NCI-H2107 (cell line): ENCODE results near the gene KRTCAP2.
"Not testable (repeated sequence)": the region's sequence is repeated elsewhere in the genome, so short reads cannot be mapped to it uniquely, and the experiment has no call there.

Experiments used
- DNase-seq: peaks from one replicate; lab custom pipeline; 2025; lab: John Stamatoyannopoulos, UW

The KRTCAP2 gene

DNA sequence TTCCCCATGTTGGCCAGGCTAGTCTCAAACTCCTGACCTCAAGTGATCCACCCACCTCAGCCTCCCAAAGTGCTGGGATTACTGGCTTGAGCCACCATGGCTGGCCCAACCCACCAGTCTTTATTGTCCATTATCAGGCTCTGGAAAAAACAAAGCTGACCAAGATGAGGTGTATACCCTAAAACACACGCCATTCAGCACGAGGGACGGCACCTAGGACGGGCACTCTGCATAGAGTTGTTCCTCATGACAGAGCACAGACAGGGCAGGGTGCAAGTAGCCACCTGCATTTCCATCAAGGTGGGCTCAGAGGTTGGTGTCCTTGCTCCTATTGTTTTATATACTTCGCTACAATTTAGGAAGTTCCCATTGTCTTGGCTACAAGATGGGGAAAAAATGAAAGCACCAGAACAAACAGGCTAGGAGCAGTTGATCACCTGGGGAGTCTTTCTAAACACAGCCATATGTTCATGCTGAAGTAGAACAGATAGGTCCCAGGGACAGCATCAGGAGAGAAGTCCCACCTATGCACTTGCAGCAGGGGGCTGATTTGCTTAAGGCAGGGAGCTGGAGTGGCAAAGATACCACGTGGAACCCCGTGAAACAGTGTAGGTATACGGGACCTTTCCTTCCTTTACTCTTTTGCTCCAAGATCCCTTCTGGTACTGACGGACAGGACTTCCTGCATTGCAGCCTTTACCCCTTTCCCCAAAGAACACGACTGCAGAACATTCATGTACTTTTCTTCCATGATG is 4.5 kb downstream of the KRTCAP2 start:
- DNase-seq, result no peak

DNA sequence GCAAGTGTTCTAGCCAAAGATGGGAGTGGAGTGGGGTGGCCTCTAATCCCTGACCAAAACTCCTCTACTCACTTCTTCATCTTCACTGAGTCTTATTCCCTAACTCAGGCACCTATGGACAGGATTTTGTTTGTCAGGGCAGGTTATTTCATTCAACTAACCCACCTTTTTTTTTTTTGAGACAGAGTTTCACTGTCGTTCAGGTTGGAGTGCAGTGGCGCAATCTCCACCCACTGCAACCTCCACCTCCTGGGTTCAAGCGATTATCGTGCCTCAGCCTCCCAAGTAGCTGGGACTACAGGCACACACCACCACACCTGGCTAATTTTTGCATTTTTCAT is 5.0 kb downstream of the KRTCAP2 start:
- not testable (repeated sequence) for DNase-seq

GRCh38 chr1:155167166-155168104 is 5.7 kb downstream of the KRTCAP2 start:
- DNase-seq, result peak; percentile 92

- DNase-seq, result no peak
Measured at GRCh38 chr1:155166471-155167165, 6.5 kb downstream of the KRTCAP2 start.

DNA sequence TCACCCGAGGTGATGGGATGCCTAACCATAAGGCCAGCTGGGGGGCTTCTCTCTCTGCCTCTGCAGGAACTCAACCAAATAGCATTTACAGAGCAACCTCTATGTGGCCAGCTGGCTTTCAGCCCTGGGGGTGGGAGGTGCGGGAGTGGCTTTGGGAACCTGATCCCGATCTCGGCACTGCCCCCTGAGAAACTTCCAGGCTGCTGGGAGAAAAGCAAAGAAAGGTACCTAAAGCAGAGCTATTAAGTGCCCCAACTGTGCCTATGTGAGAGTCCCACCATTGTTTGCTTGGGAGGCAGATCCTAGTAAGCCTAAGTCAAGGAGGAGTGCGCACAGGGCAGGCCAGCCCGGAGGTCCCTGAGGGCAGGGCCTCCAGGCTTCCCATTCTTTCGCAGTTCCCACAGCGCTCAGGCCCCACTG is 7.0 kb downstream of the KRTCAP2 start:
- no peak for DNase-seq

GRCh38 chr1:155164625-155165024 is 8.5 kb downstream of the KRTCAP2 start:
- DNase-seq, result not testable (repeated sequence)

DNA sequence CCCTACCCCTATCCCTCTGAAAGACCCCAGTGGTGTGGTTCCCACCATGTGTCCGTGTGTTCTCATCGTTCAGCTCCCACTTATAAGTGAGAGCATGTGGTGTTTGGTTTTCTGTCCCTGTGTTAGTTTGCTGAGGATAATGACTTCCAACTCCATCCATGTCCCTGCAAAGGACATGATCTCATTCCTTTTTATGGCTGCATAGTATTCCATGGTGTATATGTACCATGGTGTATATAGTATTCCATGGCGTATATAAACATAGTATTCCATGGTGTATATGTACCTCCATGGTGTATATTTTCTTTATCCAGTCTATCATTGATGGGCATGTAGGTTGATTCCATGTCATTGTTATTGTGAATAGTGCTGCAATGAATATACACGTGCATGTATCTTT is 9.3 kb downstream of the KRTCAP2 start:
- DNase-seq, result not testable (repeated sequence)

DNA sequence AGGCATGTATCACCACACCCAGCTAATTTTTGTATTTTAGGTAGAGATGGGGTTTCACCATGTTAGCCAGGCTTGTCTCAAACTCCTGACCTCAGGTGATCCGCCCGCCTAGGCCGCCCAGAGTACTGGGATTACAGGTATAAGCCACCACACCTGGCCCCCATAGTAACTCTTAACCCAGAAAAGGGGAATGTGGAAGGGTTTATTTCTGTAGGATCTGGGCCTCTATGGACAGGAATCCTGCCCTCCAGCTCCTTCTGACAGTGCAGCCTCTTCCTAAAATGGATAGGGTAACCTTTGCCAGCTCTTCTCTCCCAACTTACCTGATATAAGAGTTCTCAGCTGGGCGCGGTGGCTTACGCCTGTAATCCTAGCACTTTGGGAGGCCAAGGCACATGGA is 10.5 kb downstream of the KRTCAP2 start:
- not testable (repeated sequence) for DNase-seq

DNA sequence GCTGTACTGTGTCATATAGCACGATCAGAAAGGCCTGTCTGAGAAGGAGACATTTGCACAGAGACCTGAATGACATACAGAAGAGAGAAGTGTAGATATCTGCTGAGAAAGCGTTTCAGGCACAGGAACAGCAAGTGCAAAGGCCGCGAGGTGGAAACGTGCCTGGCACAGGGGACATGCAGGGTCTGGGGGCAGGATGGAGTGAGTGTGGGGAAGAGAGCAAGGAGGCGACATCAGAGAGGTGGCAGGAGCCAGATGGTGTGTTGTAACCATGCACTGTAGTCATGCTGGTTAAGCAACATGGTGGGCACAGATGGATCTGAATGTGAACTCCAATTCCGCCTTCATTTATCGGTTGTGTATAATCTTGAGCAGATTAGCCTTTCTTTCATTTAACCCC is 13.0 kb downstream of the KRTCAP2 start:
- no peak for DNase-seq

DNA sequence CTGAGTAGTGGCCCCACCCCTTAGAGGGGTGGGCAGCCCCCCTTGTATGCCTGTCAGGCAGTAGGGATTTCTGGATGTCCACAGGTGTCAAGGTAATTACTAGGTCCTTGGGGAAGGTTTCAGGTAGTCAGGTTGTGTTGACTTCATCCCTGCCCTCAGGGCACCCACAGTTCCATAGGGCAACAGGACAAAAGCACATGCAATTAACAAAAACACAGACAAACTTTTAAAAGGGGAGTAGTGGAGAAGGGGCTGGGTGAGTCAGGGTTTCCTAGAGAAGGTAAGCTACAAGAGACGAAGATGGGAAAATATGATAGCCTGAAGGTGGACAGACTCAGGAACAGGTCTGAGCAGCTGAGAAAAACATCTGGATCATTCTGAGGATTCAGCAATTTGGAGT is 14.1 kb downstream of the KRTCAP2 start:
- no peak for DNase-seq

DNA sequence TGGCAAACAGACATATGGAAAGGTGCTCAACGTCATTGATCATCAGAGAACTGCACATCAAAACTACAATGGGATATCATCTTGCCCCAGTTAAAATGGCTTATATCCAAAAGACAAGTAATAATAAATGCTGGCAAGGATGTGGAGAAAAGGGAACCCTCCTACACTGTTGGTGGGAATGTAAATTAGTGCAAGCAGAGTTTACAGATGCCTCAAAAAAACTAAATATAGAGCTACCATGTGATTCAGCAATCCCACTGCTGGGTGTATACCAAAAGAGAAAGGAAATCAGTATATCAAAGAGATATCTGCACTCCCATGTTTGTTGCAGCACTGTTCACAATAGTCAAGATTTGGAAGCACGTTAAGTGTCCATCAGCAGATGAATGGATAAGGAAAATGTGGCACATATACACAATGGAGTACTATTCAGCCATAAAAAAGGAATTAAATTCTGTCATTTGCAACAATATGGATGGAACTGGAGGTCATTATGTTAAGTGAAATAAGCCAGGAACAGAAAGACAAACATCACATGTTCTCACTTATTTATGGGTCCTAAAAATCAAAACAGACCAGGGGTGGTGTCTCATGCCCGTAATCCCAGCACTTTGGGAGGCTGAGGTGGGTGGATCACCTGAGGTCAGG is 17.0 kb downstream of the KRTCAP2 start:
- DNase-seq, result not testable (repeated sequence)

DNA sequence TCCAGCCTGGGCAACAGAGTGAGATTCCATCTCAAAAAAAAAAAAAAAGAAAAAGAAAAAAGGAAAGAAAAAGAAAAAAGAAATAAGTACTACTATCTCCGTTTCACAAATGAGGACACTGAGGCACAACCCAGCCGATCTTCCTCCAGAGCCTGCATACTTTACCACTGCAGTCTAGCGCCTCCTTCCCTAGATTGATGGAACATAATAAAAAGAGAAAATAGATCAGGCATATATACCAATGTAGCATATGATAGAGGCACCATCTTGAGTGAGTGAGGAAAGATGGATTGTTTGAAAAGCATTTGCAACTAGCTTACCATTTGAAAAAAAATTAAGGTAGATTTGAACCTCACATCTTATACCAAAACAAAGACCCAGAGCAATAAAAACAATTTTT is 27.6 kb downstream of the KRTCAP2 start:
- no peak for DNase-seq

- no peak for DNase-seq
Measured at GRCh38 chr1:155141749-155142148, 31.4 kb downstream of the KRTCAP2 start.

DNA sequence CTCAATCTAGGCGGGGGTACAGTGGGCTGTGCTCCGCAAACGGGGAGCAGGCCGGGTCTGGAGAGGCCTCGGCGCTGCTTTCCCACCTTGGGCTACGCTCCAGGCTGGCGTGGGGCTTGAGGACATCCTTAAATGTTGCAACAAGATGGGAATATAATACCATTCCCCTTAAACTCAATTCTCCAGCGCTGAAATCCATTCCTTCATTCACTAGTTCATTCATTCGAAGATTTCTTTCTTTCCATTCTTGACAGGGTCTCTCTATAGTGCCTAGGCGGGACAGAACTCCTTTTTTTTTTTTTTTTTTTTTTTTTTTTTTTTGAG is 32.5 kb downstream of the KRTCAP2 start:
- DNase-seq, result no peak

DNA sequence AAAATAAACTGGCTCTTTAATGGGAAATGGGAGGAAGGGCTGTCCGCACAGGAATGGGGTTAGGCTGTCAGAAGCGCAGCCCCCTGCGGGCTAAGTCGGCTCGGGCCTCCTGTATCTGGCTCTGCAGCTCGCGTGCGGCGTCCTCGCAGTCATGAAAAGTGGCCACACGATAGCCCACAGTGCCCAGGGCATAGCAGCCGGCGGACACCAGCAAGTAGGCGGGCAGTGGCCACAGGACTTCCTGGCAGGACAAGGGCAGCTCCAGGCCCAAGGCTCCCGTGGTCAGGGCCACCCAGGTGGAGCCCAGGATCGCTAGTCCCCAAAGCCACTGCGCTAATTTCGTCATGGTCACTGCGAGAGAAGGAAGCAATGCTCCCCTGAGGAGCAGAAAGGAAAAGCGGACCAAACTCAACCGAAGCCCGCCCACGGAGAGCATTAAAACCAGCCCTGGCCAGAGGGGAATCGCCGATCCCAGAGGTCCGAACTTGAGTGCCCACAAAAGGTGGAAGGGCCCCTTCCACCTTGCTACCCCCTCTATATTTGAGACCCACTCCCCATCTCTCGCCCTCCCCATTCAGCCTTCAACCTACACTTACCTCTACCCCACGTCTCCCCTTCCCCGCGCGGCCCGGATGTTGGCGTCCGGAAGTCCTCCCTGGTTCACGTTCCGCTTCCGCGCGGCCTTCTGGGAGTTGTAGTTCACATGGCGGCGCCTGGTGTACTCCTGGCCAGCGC is 33.0 kb downstream of the KRTCAP2 start, which contains the start of gene DPM3:
TSS of gene DPM3 (minus strand) at position 637 of the 735 bp plus-strand sequence. CDS start at position 346, 291 bp downstream.
- DNase-seq, result peak; percentile 84

- no peak for DNase-seq
Measured at GRCh38 chr1:155137154-155137949, 35.8 kb downstream of the KRTCAP2 start.

DNA sequence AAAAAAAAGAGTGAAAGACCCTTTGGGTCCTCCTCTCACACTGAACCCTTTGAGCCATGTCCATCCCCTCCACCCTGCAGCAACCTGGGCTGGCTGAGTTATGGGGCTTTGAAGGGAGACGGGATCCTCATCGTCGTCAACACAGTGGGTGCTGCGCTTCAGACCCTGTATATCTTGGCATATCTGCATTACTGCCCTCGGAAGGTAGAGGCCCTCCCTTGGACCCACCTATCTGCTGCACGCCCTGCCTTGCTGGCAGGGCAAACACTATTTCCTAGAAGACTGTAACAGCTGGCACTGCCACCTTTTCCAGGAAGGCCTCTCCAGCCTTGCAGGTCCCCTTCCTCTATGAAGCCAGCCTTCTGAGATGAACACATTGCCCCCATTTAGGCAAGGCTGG is 36.4 kb downstream of the KRTCAP2 start:
- no peak for DNase-seq

- DNase-seq, result peak; percentile 94
Measured at GRCh38 chr1:155135415-155136028, 37.6 kb downstream of the KRTCAP2 start, which contains the start of gene SLC50A1. Gene SLC50A1, plus strand, starts transcription at chr1:155135852. Its CDS starts 60 bp downstream, at chr1:155135912.

DNA sequence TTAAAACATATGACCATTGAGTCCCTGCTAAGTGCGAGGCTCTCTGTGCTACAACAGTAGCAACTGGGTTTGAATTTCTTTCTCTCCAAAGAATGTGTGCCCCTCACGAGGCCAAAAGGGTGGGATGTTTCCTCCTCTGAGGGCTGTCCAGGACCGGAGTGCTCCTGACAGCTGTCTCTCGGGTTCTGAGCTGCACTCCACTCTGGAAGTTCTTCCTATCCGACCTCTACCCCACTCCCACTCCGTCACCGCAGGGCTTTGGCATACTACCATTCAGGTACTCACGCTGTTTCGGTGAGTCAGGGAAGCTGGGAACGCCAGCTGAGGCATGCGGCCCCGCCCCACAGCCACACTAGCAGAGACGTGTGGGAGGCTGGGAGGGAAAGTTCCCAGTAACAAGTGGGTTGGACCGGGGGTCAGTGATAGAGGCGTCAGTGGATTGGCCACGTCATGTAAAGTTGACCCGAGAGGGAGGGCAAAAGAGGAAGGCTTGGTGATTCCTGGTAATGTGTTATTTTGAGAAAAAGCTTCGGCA is 38.2 kb downstream of the KRTCAP2 start:
- peak; percentile 45 for DNase-seq

- no peak for DNase-seq
Measured at GRCh38 chr1:155134322-155134721, 38.8 kb downstream of the KRTCAP2 start.
